Midbrain (tissue), 1 donor: ENCODE measurements around the gene STAM2.
"Not testable (repeated sequence)": the region's sequence is repeated elsewhere in the genome, so short reads cannot be mapped to it uniquely, and the experiment has no call there.

Source experiments
- DNase-seq: peaks from one replicate; lab custom pipeline; 2025; lab: John Stamatoyannopoulos, UW

STAM2 gene

GRCh38 chr2:152106464-152106863 lies 69.1 kb downstream of the STAM2 start:
- DNase-seq: no peak

- DNase-seq: no peak
These were observed 72.3 kb downstream of the STAM2 start for GRCh38 chr2:152103271-152103670.

DNA sequence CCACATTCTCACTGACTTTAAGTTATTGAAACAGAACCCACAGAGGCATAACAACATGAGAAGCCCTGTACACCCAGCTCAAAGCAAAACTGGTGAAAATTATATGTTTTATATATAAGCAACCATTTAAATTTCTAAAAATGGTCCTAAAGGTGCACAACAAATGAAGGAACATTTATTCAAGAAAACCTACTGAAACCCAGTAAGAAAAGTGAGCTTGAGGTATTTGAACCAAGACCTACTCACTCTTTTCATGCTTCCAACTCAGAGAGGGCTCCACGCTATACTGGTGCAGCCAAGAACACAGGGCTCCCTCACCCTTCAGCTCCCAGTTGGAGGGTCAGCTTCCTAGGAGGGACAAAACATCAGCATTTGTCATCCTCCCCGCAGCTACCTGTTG lies 74.6 kb downstream of the STAM2 start:
- no peak for DNase-seq

GRCh38 chr2:152099367-152100050 lies 76.1 kb downstream of the STAM2 start:
- DNase-seq: no peak

GRCh38 chr2:152098496-152099366 lies 76.8 kb downstream of the STAM2 start, which contains the start of gene CACNB4:
CACNB4 (minus strand) TSS chr2:152099044.
- no peak for DNase-seq

DNA sequence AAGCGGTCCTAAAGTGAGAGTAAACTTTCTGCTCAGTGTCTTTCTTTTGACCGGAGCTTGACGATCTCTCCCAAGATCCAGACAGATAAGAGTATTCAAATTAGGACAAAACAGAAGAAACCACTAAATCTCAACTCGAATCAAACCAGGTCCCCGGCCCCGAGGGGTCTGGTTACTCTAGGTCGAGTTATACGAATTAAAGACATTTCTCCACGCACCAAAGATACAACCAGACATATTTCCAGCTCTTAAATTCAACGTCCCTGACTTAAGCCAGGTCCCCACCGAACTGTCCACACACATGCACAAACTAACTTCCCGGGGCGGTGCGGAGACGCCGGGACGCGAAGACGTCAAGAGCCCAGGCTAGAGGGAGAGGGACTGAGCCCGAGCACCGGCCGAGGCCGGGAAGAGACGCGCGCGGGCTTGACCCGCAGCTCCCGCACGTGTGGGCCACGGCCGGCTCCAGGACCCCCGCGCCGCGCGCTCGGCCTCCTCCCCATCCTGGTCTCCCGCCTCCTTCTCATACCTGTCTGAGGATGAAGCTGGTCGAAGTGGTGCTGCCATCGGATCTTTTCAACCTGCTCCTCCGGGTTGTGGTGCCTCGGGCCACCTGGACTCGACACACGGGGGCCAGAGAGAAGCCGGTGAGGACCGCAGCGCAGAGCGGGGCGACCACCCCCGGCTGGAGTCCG lies 77.6 kb downstream of the STAM2 start:
- DNase-seq: no peak

GRCh38 chr2:152097290-152097800 lies 78.2 kb downstream of the STAM2 start:
- DNase-seq: no peak

DNA sequence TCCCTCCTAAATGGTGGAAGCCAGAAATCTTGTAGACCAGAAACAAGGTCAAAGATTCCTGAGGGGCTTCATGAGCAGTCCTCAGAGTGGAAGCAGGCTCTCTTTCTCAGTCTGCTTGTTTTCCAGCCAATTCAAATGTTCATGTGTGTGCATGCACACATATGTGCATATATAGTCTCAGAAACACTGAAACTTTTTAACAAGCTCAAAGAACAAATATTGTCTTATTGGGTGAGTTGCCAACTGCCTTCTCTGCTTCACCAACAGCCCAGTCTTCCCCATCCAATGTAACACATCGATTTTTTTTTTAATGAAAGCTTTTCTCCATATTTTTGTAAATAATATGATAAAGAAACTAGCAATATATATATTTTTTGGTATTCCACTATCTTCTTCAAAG lies 80.4 kb downstream of the STAM2 start:
- no peak for DNase-seq

- no peak for DNase-seq
These were observed 81.5 kb downstream of the STAM2 start for GRCh38 chr2:152094014-152094413.

DNA sequence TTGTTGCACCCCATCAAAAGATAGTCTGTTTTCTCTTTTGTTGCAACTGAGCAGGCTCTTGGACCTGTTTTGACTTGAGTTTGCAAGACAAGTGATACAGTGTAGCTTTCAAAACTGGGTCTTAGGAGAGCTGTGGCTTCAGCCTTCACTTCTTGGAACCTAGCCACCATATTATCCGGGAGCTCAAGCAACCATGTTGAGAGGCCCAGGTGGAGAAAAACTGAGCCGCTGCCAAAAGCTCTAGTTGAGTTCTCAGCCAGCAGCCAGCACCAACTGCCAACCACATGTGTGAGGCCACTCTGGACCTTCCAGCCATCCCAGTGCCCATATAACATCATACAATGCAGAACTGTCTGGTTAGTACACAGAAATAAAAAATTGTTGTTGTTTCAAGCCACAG lies 82.1 kb downstream of the STAM2 start:
- no peak for DNase-seq

DNA sequence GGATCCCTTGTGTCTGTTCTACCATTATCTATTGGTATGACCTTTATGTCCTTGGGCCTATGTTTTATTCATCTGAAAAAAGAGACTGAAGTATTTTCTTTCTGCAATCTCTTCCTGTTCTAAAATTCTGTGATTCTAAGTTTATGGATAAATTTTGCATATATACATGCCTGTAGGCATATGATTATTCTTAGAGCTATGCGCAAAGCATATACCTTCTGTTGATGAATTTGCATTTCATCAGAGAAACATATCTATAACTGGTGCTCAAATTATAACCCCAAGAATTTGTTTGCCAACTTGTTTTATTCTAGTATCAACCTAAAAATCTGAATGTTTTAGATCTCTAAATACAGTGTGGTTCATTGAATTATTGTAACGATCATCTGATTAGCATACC lies 83.5 kb downstream of the STAM2 start:
- DNase-seq: no peak

DNA sequence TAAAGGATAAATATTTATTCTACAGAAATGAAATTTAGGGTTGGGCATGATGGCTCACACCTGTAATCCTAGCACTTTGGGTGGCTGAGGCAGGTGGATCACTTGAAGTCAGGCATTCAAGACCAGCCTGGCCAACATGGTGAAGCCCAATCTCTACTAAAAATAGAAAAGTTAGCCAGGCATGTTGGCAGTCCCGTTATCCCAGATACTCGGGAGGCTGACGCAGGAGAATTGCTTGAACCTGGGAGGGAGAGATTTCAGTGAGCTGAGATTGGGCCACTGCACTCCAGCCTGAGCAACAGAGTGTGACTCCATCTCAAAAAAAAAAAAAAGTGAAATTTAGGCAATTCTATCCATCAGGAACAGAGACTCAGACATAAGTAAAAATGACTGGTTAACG lies 84.8 kb downstream of the STAM2 start:
- DNase-seq: not testable (repeated sequence)

- no peak for DNase-seq
These were observed 86.3 kb downstream of the STAM2 start for GRCh38 chr2:152089238-152089637.

DNA sequence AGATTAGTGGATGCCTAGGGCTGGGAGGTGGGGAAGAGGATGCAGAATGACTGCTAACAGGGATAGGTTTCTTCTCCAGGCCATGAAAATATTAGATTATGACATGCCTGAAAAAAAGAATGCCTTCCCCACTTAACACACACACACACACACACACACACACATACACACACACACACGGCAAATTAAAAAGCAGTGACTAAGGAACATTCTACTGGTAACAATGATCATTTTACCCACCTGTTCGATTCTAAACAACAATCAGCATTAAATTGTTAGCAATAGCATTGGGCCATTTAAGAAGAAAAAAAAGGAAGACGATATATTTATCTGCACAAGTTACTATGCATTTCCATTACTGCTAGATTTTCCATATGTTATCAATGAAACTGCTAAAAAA lies 87.6 kb downstream of the STAM2 start:
- DNase-seq: no peak

- DNase-seq: no peak
These were observed 89.3 kb downstream of the STAM2 start for GRCh38 chr2:152086231-152086630.

DNA sequence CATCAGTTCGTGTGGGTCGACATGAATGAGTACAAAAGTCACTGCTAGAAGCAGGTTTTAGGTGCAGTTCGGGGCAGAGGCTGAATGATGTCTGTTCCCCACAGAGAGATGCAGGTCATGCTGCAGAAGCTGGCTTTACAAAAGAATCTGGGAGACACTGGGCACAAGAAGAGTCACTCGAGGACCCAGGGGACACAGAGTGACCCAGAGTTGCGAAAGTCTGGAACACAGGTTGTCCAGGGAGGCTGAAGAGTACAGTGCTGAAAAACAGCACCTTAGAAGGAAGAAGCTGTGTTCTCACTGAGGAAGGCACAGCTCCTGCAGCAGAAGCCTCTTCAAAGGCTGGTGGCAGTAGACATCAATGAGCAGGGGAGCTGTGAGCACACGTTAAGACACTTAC lies 91.5 kb downstream of the STAM2 start:
- no peak for DNase-seq

GRCh38 chr2:152083202-152083875 lies 92.2 kb downstream of the STAM2 start:
- no peak for DNase-seq

DNA sequence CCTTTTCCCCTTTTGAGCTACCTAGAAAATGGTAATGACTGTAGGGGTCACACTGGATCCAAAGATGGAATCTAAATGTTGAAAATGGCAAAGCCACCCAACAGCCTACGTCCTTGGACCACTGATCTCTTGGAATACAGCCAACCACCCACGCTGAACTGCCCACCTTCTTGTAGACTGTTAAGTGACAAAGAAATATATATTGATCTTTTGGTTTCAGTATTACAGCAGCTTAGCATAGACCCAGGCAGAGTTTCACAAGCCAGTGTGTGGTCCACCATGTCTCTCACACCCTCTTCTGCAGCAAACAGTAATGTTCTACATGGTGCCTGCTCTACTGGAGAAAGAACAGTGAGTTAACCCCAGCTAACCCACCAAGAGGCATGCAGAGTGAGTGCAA lies 96.9 kb downstream of the STAM2 start:
- DNase-seq: no peak

GRCh38 chr2:152078023-152078422 lies 97.5 kb downstream of the STAM2 start:
- DNase-seq: no peak

DNA sequence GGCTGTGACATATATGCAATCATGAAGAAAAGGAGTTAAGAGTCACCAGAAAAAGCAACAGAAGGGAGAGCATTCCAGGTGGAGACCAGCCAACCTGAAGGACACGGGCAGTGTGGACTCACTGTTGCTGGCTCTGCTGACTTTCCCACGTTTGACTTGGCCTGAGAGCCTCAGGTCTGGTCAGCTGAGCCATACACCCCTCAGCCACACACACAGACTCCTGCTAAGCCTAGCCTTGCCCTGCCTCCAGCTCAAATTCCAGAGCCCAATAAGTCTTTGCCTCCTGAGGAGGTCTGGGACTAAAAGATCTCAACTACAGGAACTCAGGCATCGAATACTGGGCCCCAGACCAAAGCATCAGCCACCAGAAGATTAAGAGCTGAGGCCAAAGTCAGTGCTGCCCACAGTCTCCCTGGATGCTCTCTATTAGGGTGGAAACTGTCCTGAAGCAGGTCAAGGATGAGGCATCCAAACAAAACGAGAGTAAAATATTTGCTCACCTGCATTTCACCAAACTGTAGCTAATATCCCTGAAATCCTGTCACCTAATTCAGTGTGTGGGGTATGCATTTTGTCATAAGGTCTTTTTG lies 100.0 kb downstream of the STAM2 start:
- no peak for DNase-seq

DNA sequence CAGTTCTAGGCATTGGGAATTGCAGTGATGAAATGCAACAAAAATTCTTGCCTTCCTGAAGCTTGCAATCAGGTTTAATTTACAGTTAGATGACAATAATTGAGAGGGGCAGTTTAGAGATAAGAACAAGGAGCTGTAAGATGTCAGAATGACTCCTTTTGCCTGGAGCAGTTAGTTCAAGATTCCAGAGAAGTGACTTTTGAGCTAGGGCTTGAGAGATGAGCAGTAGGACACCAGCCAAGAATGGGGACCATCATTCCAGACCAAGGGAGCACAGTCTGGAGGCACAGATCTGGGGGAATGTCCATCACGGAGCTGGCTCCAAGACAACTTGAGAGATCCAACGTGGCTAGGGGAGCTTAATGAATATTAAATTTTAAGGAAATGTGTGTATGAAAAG lies 103.6 kb downstream of the STAM2 start:
- no peak for DNase-seq

GRCh38 chr2:152071518-152071917 lies 104.0 kb downstream of the STAM2 start:
- no peak for DNase-seq
